Endothelial cell (in vitro differentiated cells): ENCODE measurements around the gene ZNF335. TPM values are rescaled to one million over a fixed set of nuclear protein-coding genes. Genes with fewer than 3 reads are reported as not detected.

ENCODE experiments used
- DNase-seq: peaks from one replicate; pipeline ENCODE4 v3.0.0; 2021; ENCODE audit warnings: low spot score
- H3K27ac Mint-ChIP-seq: one replicate; pipeline ENCODE4 v1.8.0; 2021; ENCODE audit warnings: mixed read lengths, inconsistent platforms; ENCODE audit not compliant: unreplicated experiment
- H3K27me3 Mint-ChIP-seq: one replicate; pipeline ENCODE4 v1.8.0; 2021; ENCODE audit warnings: mild to moderate bottlenecking, moderate library complexity, mixed read lengths, inconsistent platforms; ENCODE audit not compliant: unreplicated experiment
- H3K36me3 Mint-ChIP-seq: one replicate; pipeline ENCODE4 v1.8.0; 2021; ENCODE audit warnings: mild to moderate bottlenecking, low read depth, mixed read lengths, inconsistent platforms; ENCODE audit not compliant: unreplicated experiment
- H3K4me1 Mint-ChIP-seq: one replicate; pipeline ENCODE4 v1.8.0; 2021; ENCODE audit warnings: mild to moderate bottlenecking, mixed read lengths, inconsistent platforms; ENCODE audit not compliant: unreplicated experiment
- H3K4me3 Mint-ChIP-seq: one replicate; pipeline ENCODE4 v1.8.0; 2021; ENCODE audit warnings: mild to moderate bottlenecking, mixed read lengths, inconsistent platforms; ENCODE audit not compliant: unreplicated experiment
- H3K9me3 Mint-ChIP-seq: one replicate; pipeline ENCODE4 v1.8.0; 2021; ENCODE audit warnings: mixed read lengths, inconsistent platforms; ENCODE audit not compliant: unreplicated experiment
- total RNA-seq: library from RNA; stranded (reverse); fragmentation: NEBNext Ultra II Directional; extraction: Animal tissue kit (Norgen Biotek cat#: 25700); gene quantifications from one replicate; pipeline ENCODE4 v1.2.1, GENCODE V29; 2021; ENCODE audit not compliant: unreplicated experiment
- TF ChIP-seq, protein P1 (sequence below): fragments of 200-600 bp; sonication (generic); IDR thresholded peaks from one replicate; pipeline ENCODE4 v1.5.0; 2021; ENCODE audit warnings: antibody characterized with exemption; ENCODE audit not compliant: unreplicated experiment

ZNF335 gene
- total RNA-seq, 1 donor from 2014 or later, result 22.9 TPM

DNA sequence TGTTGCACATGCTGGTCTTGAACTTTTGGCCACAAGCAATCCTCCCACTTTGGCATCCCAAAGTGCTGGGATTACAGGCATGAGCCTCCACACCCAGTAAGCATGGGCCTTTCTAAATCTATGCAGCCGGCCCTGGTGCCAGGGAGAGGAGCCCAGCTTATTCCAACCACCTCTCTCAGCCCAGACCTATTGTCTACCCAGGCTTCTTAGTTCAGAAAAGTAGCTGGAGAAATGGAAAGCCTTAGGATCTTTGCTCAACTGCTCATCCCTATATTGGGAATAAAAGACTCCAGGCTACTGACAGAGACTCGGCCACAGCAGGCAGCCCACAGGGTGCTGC, 45.3 kb downstream of the ZNF335 start:
- TF ChIP-seq, protein P1, sequence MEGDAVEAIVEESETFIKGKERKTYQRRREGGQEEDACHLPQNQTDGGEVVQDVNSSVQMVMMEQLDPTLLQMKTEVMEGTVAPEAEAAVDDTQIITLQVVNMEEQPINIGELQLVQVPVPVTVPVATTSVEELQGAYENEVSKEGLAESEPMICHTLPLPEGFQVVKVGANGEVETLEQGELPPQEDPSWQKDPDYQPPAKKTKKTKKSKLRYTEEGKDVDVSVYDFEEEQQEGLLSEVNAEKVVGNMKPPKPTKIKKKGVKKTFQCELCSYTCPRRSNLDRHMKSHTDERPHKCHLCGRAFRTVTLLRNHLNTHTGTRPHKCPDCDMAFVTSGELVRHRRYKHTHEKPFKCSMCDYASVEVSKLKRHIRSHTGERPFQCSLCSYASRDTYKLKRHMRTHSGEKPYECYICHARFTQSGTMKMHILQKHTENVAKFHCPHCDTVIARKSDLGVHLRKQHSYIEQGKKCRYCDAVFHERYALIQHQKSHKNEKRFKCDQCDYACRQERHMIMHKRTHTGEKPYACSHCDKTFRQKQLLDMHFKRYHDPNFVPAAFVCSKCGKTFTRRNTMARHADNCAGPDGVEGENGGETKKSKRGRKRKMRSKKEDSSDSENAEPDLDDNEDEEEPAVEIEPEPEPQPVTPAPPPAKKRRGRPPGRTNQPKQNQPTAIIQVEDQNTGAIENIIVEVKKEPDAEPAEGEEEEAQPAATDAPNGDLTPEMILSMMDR, result no peak
- Mint-ChIP-seq H3K27me3 (peaks cover 3% of the 10 kb centered on the region), H3K4me3 (no peak overlapping the region), H3K27ac (no peak overlapping the region), H3K36me3 (no peaks in the 10 kb centered on the region), H3K9me3 (no peaks in the 10 kb centered on the region), H3K4me1 (peaks cover 8% of the 10 kb centered on the region)
- DNase-seq, result no peak

DNA sequence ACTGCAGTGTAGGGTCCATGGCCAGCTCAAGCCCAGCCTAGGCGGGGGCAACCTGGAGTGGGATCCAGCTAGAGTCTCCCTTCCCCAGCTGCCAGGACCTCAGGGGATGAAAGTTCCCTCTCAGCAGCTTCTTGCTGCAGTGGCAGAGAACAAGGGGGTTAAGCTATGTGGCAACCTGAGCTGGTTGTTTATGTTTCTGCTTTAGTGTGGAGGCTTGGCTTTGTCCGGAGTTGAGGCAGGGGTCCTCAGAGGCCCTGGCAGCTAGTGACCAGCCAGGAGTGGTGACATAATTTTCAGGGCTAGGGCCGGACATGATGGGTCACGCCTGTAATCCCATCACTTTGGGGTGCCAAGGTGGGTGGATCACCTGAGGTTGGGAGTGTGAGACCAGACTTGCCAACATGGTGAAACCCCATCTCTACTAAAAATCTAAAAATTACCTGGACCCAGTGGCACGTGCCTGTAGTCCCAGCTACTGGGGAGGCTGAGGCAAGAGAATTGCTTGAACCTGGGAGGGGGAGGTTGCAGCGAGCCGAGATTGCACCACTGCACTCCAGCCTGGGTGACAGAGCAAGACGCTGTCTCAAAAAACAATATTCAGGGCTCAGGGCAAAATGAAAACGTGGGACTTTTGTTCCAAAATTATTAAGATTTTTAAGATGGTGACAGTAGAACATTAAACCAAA, 46.0 kb downstream of the ZNF335 start:
- Mint-ChIP-seq H3K36me3 (no peaks in the 10 kb centered on the region), H3K9me3 (no peaks in the 10 kb centered on the region), H3K27me3 (peaks cover 3% of the 10 kb centered on the region), H3K4me1 (peaks cover 12% of the 10 kb centered on the region), H3K27ac (no peak overlapping the region), H3K4me3 (no peak overlapping the region)
- TF ChIP-seq, protein P1, result no peak
- no peak for DNase-seq

- no peak for DNase-seq
- Mint-ChIP-seq H3K36me3 (no peaks in the 10 kb centered on the region), H3K4me1 (peaks cover 18% of the 10 kb centered on the region), H3K27me3 (peaks cover 3% of the 10 kb centered on the region), H3K27ac (peak overlapping the region; percentile 50), H3K9me3 (no peaks in the 10 kb centered on the region), H3K4me3 (peak overlapping the region; percentile 32)
- TF ChIP-seq, protein P1, result no peak
These were observed 47.4 kb downstream of the ZNF335 start for GRCh38 chr20:45924391-45925261.

- TF ChIP-seq, protein P1, result no peak
- Mint-ChIP-seq H3K9me3 (no peaks in the 10 kb centered on the region), H3K27ac (no peak overlapping the region), H3K4me1 (peaks cover 26% of the 10 kb centered on the region), H3K4me3 (no peak overlapping the region), H3K36me3 (no peaks in the 10 kb centered on the region), H3K27me3 (peaks cover 3% of the 10 kb centered on the region)
- DNase-seq, result no peak
These were observed 50.4 kb downstream of the ZNF335 start for GRCh38 chr20:45921337-45922189.
